ENCODE results near the gene TMEM80.

TMEM80 gene

DNA sequence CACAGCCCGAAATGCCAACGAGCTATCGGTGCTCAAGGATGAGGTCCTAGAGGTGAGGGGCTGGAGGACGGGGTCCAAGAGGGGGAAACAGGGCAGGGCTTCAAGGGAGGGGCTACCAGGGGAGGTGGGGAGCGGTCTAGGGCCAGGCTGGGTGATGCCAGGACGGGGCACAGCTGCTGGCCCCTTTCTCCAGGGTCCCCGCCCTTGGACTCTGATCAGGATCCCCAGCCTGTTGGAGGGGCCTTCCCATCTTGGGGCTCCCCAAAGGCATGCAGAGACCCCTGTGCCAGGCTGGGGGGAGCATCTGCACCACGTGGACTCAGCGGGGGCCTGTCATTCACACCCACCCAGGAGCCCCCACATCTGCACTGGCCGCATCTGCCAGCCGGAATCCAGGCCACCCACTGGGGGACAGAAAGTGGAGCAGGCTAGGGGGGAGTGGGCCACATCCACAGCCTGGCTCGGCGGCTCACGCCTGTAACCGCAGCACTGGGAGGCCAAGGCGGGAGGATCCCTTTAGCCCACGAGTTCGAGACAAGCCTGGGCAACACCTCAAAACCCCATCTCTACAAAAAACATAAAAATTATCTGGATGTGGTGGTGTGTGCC is 29.3 kb downstream of the TMEM80 start:
- DNase-seq (ENCODE audit: low spot score) (no peak), ATAC-seq (ENCODE audit: low read depth) (no peak)
- no peaks in the 10 kb centered on the region for H3K27me3 ChIP-seq (ENCODE audit: insufficient read depth, poor library complexity, severe bottlenecking)
- no peaks in the 10 kb centered on the region for H3K9me3 ChIP-seq (ENCODE audit: severe bottlenecking)
- H3K27ac ChIP-seq (ENCODE audit: poor library complexity, severe bottlenecking) = no peak overlapping the region
- TF ChIP-seq, protein P1, sequence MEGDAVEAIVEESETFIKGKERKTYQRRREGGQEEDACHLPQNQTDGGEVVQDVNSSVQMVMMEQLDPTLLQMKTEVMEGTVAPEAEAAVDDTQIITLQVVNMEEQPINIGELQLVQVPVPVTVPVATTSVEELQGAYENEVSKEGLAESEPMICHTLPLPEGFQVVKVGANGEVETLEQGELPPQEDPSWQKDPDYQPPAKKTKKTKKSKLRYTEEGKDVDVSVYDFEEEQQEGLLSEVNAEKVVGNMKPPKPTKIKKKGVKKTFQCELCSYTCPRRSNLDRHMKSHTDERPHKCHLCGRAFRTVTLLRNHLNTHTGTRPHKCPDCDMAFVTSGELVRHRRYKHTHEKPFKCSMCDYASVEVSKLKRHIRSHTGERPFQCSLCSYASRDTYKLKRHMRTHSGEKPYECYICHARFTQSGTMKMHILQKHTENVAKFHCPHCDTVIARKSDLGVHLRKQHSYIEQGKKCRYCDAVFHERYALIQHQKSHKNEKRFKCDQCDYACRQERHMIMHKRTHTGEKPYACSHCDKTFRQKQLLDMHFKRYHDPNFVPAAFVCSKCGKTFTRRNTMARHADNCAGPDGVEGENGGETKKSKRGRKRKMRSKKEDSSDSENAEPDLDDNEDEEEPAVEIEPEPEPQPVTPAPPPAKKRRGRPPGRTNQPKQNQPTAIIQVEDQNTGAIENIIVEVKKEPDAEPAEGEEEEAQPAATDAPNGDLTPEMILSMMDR (IDR thresholded peaks at IDR 0.05; ENCODE audit: poor library complexity, severe bottlenecking) = no peak
- peaks cover 15% of the 10 kb centered on the region for H3K4me1 ChIP-seq (ENCODE audit: insufficient read depth, poor library complexity, severe bottlenecking)
- peaks cover 61% of the 10 kb centered on the region for H3K36me3 ChIP-seq (ENCODE audit: low read depth)
- H3K4me3 ChIP-seq (ENCODE audit: severe bottlenecking) = no peak overlapping the region

DNA sequence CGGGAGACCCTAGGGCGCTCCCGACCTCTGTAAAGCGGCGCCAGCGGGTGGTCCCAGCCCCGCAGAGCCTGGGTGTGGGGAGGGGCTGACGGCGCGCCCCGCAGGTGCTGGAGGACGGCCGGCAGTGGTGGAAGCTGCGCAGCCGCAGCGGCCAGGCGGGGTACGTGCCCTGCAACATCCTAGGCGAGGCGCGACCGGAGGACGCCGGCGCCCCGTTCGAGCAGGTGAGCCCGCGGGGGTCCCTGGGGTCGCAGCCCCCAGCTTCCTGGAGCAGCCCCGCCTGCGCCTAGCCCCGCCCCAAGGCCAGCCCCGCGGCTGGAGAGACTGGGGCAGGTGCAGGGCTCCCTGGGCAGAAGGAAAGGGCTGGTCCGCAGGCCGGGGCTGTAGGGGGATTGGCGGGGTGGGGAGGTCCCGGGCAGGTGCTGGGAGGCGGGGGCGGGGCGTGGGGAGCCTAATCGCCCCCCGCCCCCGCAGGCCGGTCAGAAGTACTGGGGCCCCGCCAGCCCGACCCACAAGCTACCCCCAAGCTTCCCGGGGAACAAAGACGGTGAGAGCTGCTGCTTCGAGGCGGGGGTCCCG is 30.1 kb downstream of the TMEM80 start:
- peaks cover 15% of the 10 kb centered on the region for H3K4me1 ChIP-seq (ENCODE audit: insufficient read depth, poor library complexity, severe bottlenecking)
- H3K36me3 ChIP-seq (ENCODE audit: low read depth) = peaks cover 54% of the 10 kb centered on the region
- no peaks in the 10 kb centered on the region for H3K27me3 ChIP-seq (ENCODE audit: insufficient read depth, poor library complexity, severe bottlenecking)
- no peak for ATAC-seq (ENCODE audit: low read depth)
- TF ChIP-seq, protein P1 (IDR thresholded peaks at IDR 0.05; ENCODE audit: poor library complexity, severe bottlenecking) = no peak
- H3K4me3 ChIP-seq (ENCODE audit: severe bottlenecking) = no peak overlapping the region
- H3K27ac ChIP-seq (ENCODE audit: poor library complexity, severe bottlenecking) = peak overlapping the region; percentile 71
- DNase-seq (ENCODE audit: low spot score) = peak; percentile 67
- H3K9me3 ChIP-seq (ENCODE audit: severe bottlenecking) = no peaks in the 10 kb centered on the region

DNA sequence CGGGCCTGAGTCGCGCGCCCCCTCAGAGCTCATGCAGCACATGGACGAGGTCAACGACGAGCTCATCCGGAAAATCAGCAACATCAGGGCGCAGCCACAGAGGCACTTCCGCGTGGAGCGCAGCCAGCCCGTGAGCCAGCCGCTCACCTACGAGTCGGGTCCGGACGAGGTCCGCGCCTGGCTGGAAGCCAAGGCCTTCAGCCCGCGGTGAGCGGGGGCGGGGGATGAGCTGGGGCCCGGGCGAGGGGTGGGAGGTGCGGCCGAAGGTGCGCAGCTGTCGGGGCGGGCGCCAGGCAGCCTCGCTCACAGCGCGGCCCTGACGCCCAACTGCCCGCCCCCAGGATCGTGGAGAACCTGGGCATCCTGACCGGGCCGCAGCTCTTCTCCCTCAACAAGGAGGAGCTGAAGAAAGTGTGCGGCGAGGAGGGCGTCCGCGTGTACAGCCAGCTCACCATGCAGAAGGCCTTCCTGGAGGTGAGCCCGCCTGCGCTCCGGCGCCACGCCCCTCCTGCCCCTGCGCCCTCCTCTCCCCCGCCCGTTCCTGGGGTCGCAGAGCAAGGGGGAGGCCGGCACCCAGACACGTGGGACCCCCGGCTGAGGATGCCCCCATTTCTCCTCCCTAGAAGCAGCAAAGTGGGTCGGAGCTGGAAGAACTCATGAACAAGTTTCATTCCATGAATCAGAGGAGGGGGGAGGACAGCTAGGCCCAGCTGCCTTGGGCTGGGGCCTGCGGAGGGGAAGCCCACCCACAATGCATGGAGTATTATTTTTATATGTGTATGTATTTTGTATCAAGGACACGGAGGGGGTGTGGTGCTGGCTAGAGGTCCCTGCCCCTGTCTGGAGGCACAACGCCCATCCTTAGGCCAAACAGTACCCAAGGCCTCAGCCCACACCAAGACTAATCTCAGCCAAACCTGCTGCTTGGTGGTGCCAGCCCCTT is 30.9 kb downstream of the TMEM80 start:
- Histone ChIP-seq H3K4me3 (ENCODE audit: severe bottlenecking) (no peak overlapping the region), H3K27me3 (ENCODE audit: insufficient read depth, poor library complexity, severe bottlenecking) (no peaks in the 10 kb centered on the region), H3K27ac (ENCODE audit: poor library complexity, severe bottlenecking) (peak overlapping the region; percentile 71), H3K36me3 (ENCODE audit: low read depth) (peaks cover 47% of the 10 kb centered on the region), H3K9me3 (ENCODE audit: severe bottlenecking) (no peaks in the 10 kb centered on the region), H3K4me1 (ENCODE audit: insufficient read depth, poor library complexity, severe bottlenecking) (peaks cover 15% of the 10 kb centered on the region)
- ATAC-seq (ENCODE audit: low read depth) (peak; percentile 7), DNase-seq (ENCODE audit: low spot score) (peak; percentile 82)
- TF ChIP-seq, protein P1 (IDR thresholded peaks at IDR 0.05; ENCODE audit: poor library complexity, severe bottlenecking) = no peak

DNA sequence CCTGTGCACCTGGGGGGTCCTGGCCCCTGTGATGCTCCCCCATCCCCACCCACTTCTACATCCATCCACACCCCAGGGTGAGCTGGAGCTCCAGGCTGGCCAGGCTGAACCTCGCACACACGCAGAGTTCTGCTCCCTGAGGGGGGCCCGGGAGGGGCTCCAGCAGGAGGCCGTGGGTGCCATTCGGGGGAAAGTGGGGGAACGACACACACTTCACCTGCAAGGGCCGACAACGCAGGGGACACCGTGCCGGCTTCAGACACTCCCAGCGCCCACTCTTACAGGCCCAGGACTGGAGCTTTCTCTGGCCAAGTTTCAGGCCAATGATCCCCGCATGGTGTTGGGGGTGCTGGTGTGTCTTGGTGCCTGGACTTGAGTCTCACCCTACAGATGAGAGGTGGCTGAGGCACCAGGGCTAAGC is 31.7 kb downstream of the TMEM80 start:
- Histone ChIP-seq H3K4me1 (ENCODE audit: insufficient read depth, poor library complexity, severe bottlenecking) (peaks cover 15% of the 10 kb centered on the region), H3K27ac (ENCODE audit: poor library complexity, severe bottlenecking) (peak overlapping the region; percentile 71), H3K4me3 (ENCODE audit: severe bottlenecking) (no peak overlapping the region), H3K36me3 (ENCODE audit: low read depth) (peaks cover 40% of the 10 kb centered on the region), H3K27me3 (ENCODE audit: insufficient read depth, poor library complexity, severe bottlenecking) (no peaks in the 10 kb centered on the region), H3K9me3 (ENCODE audit: severe bottlenecking) (no peaks in the 10 kb centered on the region)
- TF ChIP-seq, protein P1 (IDR thresholded peaks at IDR 0.05; ENCODE audit: poor library complexity, severe bottlenecking) = no peak
- DNase-seq (ENCODE audit: low spot score) (peak; percentile 68), ATAC-seq (ENCODE audit: low read depth) (peak; percentile 1; the same call in 1 of the 3 replicates)

All from RWPE2 (cell line).